Suprapubic skin (tissue), 4 donors: ENCODE data around the gene RSF1.

Experiments
- CTCF ChIP-seq, 2 donors: fragments of 200-600 bp in 1 of 2; fragments of 450-650 bp in 1 of 2; sonication (generic) in 1 of 2; IDR thresholded peaks; one replicate each; pipeline ENCODE4 v1.5.1; 2016 to 2019; ENCODE audit warnings: antibody characterized with exemption in 2 of 2, mild to moderate bottlenecking in 1 of 2, moderate library complexity in 1 of 2
- EP300 ChIP-seq: sonication (generic); formaldehyde crosslinking; IDR thresholded peaks from one replicate; pipeline ENCODE4 v1.6.1; 2017; ENCODE audit warnings: antibody characterized with exemption
- POLR2AphosphoS5 ChIP-seq, 3 donors: sonication (generic); formaldehyde crosslinking; IDR thresholded peaks; one replicate each; pipeline ENCODE4 v1.6.1; 2017; ENCODE audit warnings: antibody characterized with exemption in 3 of 3

- TF ChIP-seq CTCF (IDR thresholded peaks at IDR 0.05) (no peak), POLR2AphosphoS5 (IDR thresholded peaks at IDR 0.05) (no peak), EP300 (no peak)
Observed at GRCh38 chr11:77644887-77645286, 175.6 kb downstream of the RSF1 start.
